ENCODE measurements around the gene HYI.
"Not testable (repeated sequence)": the region's sequence is repeated elsewhere in the genome, so short reads cannot be mapped to it uniquely, and the experiment has no call there.

HYI gene

GRCh38 chr1:43473463-43473862 is 19.7 kb upstream of the HYI start:
- DNase-seq, result no peak
- H3K9me3 Mint-ChIP-seq, result no peaks in the 10 kb centered on the region
- H3K4me1 Mint-ChIP-seq (ENCODE audit: low read depth), result no peaks in the 10 kb centered on the region
- H3K27ac Mint-ChIP-seq, result no peak overlapping the region
- H3K27me3 Mint-ChIP-seq, result peaks cover 7% of the 10 kb centered on the region
- no peaks in the 10 kb centered on the region for H3K36me3 Mint-ChIP-seq (ENCODE audit: low read depth)
- no peak overlapping the region for H3K4me3 Mint-ChIP-seq

- H3K4me3 Mint-ChIP-seq; DNase-seq; H3K9me3 Mint-ChIP-seq; H3K4me1 Mint-ChIP-seq (ENCODE audit: low read depth); H3K27ac Mint-ChIP-seq; H3K27me3 Mint-ChIP-seq; H3K36me3 Mint-ChIP-seq (ENCODE audit: low read depth): not testable (repeated sequence)
These were observed 18.9 kb upstream of the HYI start for GRCh38 chr1:43472463-43473151.

- Mint-ChIP-seq H3K27me3 (peaks cover 7% of the 10 kb centered on the region), H3K36me3 (ENCODE audit: low read depth) (no peaks in the 10 kb centered on the region), H3K9me3 (no peaks in the 10 kb centered on the region), H3K4me1 (ENCODE audit: low read depth) (no peaks in the 10 kb centered on the region), H3K4me3 (no peak overlapping the region), H3K27ac (no peak overlapping the region)
- no peak for DNase-seq
These were observed 18.3 kb upstream of the HYI start for GRCh38 chr1:43472087-43472462.

GRCh38 chr1:43469932-43470331 is 16.2 kb upstream of the HYI start:
- H3K4me3 Mint-ChIP-seq, result no peak overlapping the region
- DNase-seq, result no peak
- H3K27ac Mint-ChIP-seq, result no peak overlapping the region
- no peaks in the 10 kb centered on the region for H3K9me3 Mint-ChIP-seq
- H3K36me3 Mint-ChIP-seq (ENCODE audit: low read depth), result no peaks in the 10 kb centered on the region
- H3K4me1 Mint-ChIP-seq (ENCODE audit: low read depth), result peaks cover 8% of the 10 kb centered on the region
- H3K27me3 Mint-ChIP-seq, result no peaks in the 10 kb centered on the region

GRCh38 chr1:43468414-43468813 is 14.7 kb upstream of the HYI start:
- Mint-ChIP-seq H3K27me3 (no peaks in the 10 kb centered on the region), H3K4me1 (ENCODE audit: low read depth) (peaks cover 8% of the 10 kb centered on the region), H3K9me3 (no peaks in the 10 kb centered on the region), H3K27ac (no peak overlapping the region), H3K4me3 (no peak overlapping the region), H3K36me3 (ENCODE audit: low read depth) (no peaks in the 10 kb centered on the region)
- no peak for DNase-seq

GRCh38 chr1:43466403-43466802 is 12.7 kb upstream of the HYI start:
- Mint-ChIP-seq H3K36me3 (ENCODE audit: low read depth) (no peaks in the 10 kb centered on the region), H3K27ac (no peak overlapping the region), H3K4me3 (no peak overlapping the region), H3K27me3 (no peaks in the 10 kb centered on the region), H3K9me3 (no peaks in the 10 kb centered on the region), H3K4me1 (ENCODE audit: low read depth) (peaks cover 8% of the 10 kb centered on the region)
- no peak for DNase-seq

GRCh38 chr1:43465505-43466067 is 11.9 kb upstream of the HYI start:
- Mint-ChIP-seq H3K36me3 (ENCODE audit: low read depth) (no peaks in the 10 kb centered on the region), H3K27ac (no peak overlapping the region), H3K4me1 (ENCODE audit: low read depth) (peaks cover 8% of the 10 kb centered on the region), H3K4me3 (no peak overlapping the region), H3K27me3 (no peaks in the 10 kb centered on the region), H3K9me3 (no peaks in the 10 kb centered on the region)
- DNase-seq, result no peak

- Mint-ChIP-seq H3K4me3 (no peak overlapping the region), H3K9me3 (no peaks in the 10 kb centered on the region), H3K4me1 (ENCODE audit: low read depth) (peaks cover 8% of the 10 kb centered on the region), H3K27me3 (no peaks in the 10 kb centered on the region), H3K27ac (no peak overlapping the region), H3K36me3 (ENCODE audit: low read depth) (no peaks in the 10 kb centered on the region)
- DNase-seq, result no peak
These were observed 11.2 kb upstream of the HYI start for GRCh38 chr1:43464681-43465504.

GRCh38 chr1:43463479-43463878 is 9.7 kb upstream of the HYI start:
- Mint-ChIP-seq H3K4me1 (ENCODE audit: low read depth) (peaks cover 8% of the 10 kb centered on the region), H3K27me3 (no peaks in the 10 kb centered on the region), H3K9me3 (no peaks in the 10 kb centered on the region), H3K4me3 (no peak overlapping the region), H3K36me3 (ENCODE audit: low read depth) (no peaks in the 10 kb centered on the region), H3K27ac (no peak overlapping the region)
- no peak for DNase-seq

- Mint-ChIP-seq H3K4me1 (ENCODE audit: low read depth) (peaks cover 2% of the 10 kb centered on the region), H3K9me3 (no peaks in the 10 kb centered on the region), H3K4me3 (no peak overlapping the region), H3K27me3 (peaks cover 14% of the 10 kb centered on the region), H3K27ac (no peak overlapping the region), H3K36me3 (ENCODE audit: low read depth) (no peaks in the 10 kb centered on the region)
- no peak for DNase-seq
These were observed 7.4 kb upstream of the HYI start for GRCh38 chr1:43460988-43461693.

- Mint-ChIP-seq H3K4me1 (ENCODE audit: low read depth) (peaks cover 15% of the 10 kb centered on the region), H3K27me3 (peaks cover 30% of the 10 kb centered on the region)
- not testable (repeated sequence) for H3K36me3 Mint-ChIP-seq (ENCODE audit: low read depth); H3K27ac Mint-ChIP-seq; H3K9me3 Mint-ChIP-seq; H3K4me3 Mint-ChIP-seq; DNase-seq
These were observed 4.6 kb upstream of the HYI start for GRCh38 chr1:43458379-43458778.

- H3K9me3 Mint-ChIP-seq, result no peaks in the 10 kb centered on the region
- H3K27me3 Mint-ChIP-seq, result peaks cover 30% of the 10 kb centered on the region
- peaks cover 21% of the 10 kb centered on the region for H3K4me1 Mint-ChIP-seq (ENCODE audit: low read depth)
- H3K4me3 Mint-ChIP-seq, result no peak overlapping the region
- peaks cover 26% of the 10 kb centered on the region for H3K36me3 Mint-ChIP-seq (ENCODE audit: low read depth)
- H3K27ac Mint-ChIP-seq, result no peak overlapping the region
- no peak for DNase-seq
These were observed 1.6 kb upstream of the HYI start for GRCh38 chr1:43455213-43455889.

- peak; percentile 69 for DNase-seq
- peak overlapping the region; percentile 76 for H3K4me3 Mint-ChIP-seq
- no peaks in the 10 kb centered on the region for H3K9me3 Mint-ChIP-seq
- peaks cover 21% of the 10 kb centered on the region for H3K4me1 Mint-ChIP-seq (ENCODE audit: low read depth)
- peaks cover 30% of the 10 kb centered on the region for H3K27me3 Mint-ChIP-seq
- H3K27ac Mint-ChIP-seq, result peak overlapping the region; percentile 89
- peaks cover 35% of the 10 kb centered on the region for H3K36me3 Mint-ChIP-seq (ENCODE audit: low read depth)
These were observed 710 bp upstream of the HYI start for GRCh38 chr1:43454270-43455011.
